NCI-H446 treated with DMSO at 0.1 percent for 48 hours (cell line): ENCODE measurements around the gene CTSS.

ENCODE experiments used
- DNase-seq: peaks from one replicate; lab custom pipeline; 2025; lab: John Stamatoyannopoulos, UW

CTSS gene

GRCh38 chr1:150696995-150697927 lies 68.3 kb downstream of the CTSS start, which contains the start of gene GOLPH3L:
TSS of gene GOLPH3L (minus strand) at chr1:150697154. CDS start at chr1:150694838, 2,316 bp downstream.
- DNase-seq, result peak; percentile 99

GRCh38 chr1:150696590-150696989 lies 69.0 kb downstream of the CTSS start:
- DNase-seq, result no peak

- DNase-seq, result no peak
Observed at GRCh38 chr1:150696162-150696561, 69.4 kb downstream of the CTSS start.

- DNase-seq, result no peak
Observed at GRCh38 chr1:150695561-150695960, 70.0 kb downstream of the CTSS start.

- DNase-seq, result no peak
Observed at GRCh38 chr1:150692720-150693119, 72.9 kb downstream of the CTSS start.

GRCh38 chr1:150688763-150689162 lies 76.8 kb downstream of the CTSS start:
- no peak for DNase-seq

GRCh38 chr1:150686275-150686674 lies 79.3 kb downstream of the CTSS start:
- DNase-seq, result no peak

GRCh38 chr1:150683914-150684313 lies 81.7 kb downstream of the CTSS start:
- no peak for DNase-seq
